ENCODE measurements around the gene CIAO3.
"Not testable (repeated sequence)": the region's sequence is repeated elsewhere in the genome, so short reads cannot be mapped to it uniquely, and the experiment has no call there.

The CIAO3 gene

GRCh38 chr16:740764-741505 is at the start of gene CIAO3:
TSS of gene CIAO3 (minus strand) at chr16:740997. CDS start at chr16:740985, 12 bp downstream.
- peak; percentile 94 for DNase-seq

DNA sequence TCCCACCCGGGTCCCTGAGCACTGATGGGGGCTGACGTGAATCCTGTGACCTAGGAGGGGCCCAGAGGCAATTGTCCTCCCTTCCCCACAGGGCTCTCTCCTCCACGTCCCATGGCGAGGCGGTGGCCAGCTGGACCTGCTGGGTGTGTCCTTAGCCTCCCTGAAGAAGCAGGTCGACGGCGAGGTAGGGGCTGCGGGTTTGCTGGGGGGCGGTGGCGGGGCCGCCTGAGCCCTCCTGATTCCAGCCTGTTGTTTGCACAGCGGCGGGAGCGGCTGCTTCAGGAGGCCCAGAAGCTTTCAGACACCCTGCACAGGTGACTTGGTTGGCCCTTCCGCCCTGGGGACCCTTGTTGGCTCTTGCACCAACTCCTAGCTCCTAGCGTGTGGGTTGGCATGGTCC is 49.3 kb upstream of the CIAO3 start:
- no peak for DNase-seq

- DNase-seq, result no peak
Measured at GRCh38 chr16:789191-789850, 48.5 kb upstream of the CIAO3 start.

DNA sequence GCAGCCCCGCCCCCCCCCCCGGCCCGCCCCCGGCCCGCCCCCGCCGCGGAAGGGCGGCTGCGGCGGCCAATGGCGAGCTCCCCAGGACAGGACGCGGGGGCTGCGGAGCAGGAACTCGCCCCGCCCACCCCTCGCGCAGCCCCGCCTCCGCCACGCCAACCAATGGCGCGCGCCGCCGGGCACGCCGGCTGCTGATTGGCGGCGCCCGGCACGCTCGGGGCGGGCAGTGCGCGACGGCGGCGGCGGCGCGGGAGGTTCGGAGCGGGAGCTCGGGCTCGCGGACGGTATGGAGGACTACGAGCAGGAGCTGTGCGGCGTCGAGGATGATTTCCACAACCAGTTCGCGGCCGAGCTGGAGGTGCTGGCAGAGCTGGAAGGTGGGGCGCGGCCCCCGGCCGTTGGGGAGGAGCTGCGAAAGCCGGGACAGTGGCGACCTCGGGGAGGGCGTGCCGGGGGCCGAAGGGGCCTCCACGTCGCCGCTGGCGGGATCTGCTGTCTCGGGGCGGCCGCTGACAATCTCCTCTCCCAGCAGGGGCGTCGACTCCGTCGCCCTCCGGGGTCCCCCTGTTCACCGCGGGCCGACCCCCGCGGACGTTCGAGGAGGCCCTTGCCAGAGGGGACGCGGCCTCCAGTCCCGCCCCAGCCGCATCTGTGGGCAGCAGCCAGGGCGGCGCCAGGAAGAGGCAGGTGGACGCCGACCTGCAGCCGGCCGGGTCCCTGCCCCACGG is 47.8 kb upstream of the CIAO3 start, which contains the start of gene CHTF18:
TSS of gene CHTF18 (plus strand) at position 222 of the 728 bp plus-strand sequence. CDS start at position 287, 65 bp downstream.
- peak; percentile 93 for DNase-seq

GRCh38 chr16:787978-788398 is 47.2 kb upstream of the CIAO3 start, which contains the start of gene RPUSD1:
TSS of gene RPUSD1 (minus strand) at chr16:788381. CDS start at chr16:787737, 644 bp downstream.
- DNase-seq, result no peak

DNA sequence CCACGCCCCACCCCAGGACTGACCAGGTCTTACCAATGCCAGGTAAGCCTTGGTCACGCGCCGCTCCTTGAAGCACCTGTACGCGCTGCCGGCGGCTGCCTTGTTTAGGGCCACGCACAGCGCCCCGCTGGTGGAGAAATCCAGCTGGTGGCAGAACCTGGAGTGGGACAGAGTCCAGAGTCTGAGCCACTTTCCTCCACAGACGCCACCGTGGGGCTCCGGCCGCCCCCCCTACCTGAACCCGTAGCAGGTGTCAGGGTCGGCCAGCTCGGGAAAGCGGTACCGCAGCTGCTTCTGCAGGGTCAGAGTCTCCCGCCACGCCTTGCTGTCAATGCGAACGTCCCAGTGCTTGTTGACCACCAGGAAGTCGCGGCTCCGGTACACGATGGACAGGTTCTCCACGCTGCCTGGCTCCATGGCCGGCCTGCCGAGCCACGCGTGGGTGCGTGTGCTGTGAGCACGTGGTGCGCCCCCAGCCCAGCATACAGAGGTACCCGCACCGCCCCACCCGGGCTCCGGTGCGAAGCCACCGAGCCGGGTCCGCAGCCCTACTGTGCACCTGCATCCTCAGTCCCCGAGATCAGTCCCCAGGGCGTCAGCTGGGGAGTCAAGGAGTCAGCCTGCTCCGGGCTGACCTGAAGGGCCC is 46.6 kb upstream of the CIAO3 start:
- no peak for DNase-seq

DNA sequence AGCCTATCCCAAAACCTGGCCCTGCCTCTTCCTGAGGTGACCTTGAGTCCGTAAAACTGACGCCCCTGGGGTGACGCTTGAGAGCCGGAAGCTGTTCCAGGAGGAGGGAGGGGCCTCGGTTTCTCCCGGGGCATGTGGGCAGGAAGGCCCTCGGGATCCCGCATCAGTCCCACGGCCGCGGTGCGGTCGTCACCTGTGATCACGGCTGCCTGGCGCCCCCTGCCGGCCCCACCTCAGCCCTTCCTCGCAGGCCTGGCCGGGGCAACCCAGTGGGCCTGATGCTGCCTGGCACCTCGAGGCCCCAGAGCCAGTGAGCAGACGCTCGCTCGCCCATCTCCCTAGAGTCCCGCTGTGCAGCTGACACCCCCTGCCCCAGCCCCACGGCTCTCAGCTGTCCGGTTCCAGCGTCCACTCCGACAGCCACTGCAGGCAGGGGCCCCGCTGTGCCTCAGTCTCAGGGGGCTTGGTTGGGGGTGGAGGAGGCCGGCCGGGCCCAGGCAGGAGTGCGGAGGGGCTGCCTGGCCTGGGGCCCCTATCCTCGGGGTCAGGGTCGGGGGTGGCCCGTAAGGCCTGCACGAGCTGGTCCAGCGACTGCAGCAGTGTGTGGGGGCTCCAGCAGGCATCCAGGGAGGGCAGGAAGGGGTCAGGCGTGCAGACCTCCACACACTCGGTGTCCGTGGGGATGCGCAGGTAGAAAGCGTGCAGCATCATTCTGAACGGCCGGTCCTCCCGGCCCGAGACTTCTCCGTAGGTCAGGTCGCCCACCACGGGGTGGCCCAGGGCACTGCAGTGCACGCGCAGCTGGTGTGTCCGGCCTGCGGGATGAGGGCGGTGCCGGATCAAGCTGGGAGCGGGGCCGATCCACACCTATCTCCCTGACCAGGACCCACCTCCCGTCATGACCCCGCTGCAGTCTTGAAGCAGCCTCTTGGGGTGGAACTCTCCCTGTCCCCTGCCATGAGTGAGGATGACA is 45.1 kb upstream of the CIAO3 start:
- DNase-seq, result peak; percentile 76

DNA sequence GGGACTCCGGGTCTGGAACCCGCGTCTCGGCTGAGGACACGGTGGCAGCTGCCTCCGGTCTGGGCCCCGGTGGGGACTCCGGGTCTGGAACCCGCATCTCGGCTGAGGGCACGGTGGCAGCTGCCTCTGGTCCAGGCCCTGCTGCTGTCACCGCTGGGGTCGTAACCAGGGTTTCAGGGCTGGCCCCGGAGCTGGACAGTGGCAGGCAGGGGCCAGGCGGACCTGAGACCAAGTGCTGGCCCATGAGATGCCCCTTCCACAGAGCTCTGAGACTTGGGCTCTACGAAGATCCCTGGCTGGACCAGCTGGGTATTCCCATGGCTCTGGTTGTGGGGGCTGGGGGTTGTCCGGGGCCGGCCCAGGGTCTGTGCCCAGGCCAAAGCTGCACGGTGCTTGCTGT is 43.6 kb upstream of the CIAO3 start:
- DNase-seq, result no peak

- DNase-seq, result no peak
Measured at GRCh38 chr16:783404-784161, 42.8 kb upstream of the CIAO3 start.

DNA sequence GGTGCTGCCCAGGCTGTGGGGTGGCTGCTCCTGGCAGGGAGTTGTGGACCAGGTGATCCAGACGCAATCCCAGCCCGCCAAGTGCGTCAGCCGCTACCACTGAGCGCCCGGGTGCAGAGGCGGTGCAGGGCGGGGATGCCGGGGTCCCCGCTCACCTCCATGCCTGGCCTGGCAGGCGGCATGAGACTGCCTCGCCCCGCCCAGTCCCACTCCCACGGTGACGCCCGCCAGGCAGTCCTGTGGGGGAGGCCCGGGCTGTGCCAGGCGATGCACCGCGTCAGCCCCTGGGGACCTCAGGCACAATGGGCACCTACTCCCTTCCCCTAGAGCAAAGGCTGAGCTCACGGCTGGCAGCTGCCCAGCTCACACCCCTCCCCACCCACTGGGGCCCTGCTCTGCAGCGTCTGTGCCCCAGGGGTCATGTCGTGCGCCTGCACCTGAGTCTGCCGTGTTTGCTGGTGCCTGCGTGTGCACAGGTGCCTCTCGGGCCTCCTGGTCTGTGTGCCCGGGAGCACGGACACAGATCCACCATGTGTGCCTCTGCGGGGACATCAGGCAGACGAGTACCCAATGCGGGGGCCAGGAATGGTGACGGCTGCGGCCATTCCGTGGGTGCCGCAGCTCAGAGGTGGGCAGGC is 42.1 kb upstream of the CIAO3 start:
- no peak for DNase-seq

GRCh38 chr16:782258-782657 is 41.5 kb upstream of the CIAO3 start:
- no peak for DNase-seq

DNA sequence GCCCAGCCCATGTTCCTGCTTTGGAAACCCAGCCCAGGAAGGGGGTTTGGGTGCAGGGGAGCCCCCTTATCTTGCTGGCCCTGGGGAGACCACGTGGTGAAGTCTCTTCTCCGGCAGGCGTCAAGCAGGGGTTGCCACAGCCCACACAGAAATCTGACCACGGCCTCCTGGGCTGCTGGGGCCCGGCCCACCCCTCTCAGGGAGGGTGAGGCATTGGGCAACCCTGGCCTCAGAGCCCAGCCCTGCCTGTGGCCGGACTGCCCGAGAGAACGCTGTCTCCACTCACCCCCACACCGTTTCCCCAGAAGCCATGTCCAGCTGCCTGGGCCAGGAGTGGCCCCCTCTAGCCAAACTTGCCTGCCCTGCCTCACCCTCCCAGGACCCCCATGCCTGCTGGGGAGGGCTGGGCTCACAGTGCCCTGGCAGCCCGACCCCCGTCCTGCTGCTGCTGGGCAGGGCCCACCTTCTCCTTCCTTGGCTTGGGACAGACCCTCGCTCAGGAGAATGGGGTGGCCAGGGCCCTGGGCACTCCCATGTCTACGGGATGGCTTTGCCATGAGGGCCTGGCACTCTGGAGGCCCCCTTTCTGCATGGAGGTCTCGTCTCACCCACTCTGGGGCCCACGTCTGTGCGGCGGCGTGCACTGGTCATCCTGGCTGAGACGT is 40.7 kb upstream of the CIAO3 start:
- no peak for DNase-seq

DNA sequence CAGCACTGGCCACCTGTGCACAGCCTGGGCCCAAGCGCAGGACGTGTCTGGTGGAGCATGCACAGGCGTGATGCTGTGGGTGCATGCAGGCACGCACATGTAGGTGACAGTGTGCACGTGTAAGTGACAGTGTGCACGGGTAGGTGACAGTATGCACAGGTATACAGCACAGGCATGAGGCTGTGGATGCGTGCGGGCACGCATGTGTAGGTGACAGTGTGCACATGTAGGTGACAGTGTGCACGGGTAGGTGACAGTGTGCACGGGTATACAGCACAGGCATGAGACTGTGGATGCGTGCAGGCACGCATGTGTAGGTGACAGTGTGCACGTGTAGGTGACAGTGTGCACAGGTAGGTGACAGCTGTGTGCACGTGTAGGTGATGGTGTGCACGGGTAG is 39.5 kb upstream of the CIAO3 start:
- no peak for DNase-seq

GRCh38 chr16:779561-779960 is 38.8 kb upstream of the CIAO3 start:
- DNase-seq, result no peak

DNA sequence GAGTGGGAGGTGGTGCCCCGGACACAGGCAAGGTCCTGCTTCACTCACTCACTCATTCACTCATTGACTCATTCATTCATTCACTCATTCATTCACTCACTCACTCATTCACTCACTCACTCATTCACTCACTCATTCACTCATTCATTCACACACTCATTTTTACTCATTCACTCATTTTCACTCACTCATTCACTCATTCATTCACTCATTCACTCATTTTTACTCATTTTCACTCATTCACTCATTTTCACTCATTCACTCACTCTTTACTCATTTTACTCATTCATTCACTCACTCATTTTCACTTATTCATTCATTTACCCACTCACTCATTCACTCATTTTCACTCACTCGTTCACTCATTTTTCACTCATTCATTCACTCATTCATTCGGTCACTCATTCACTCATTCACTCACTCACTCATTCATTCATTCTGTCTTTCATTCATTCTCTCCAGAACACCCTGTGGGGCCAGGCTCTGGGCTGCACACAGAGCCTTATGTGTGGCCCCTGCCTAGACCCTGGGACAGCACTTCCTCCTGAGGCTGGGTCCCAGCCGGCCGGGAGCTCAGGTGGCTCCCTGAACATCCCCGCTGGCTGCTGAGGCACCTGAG is 38.2 kb upstream of the CIAO3 start:
- no peak for DNase-seq

DNA sequence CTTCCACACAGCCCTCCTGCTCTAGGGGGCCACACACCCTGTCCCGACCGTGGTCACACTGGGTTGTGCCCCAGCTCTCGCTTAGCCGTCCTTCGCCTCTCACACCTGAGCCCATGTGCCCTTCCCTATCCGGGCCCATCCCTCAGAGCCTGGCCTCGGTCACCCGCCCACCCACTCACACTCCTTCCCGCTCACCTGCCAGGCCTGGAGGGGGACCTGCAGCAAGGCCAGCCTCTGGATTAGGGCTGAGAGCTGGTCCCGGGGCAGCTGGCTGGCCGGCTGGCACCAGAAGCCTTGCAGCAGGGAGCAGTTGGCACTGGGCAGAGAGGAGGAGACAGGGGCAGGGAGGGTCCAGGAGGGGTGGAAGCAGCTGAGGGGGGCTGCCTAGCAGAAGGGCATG is 37.6 kb upstream of the CIAO3 start:
- no peak for DNase-seq

DNA sequence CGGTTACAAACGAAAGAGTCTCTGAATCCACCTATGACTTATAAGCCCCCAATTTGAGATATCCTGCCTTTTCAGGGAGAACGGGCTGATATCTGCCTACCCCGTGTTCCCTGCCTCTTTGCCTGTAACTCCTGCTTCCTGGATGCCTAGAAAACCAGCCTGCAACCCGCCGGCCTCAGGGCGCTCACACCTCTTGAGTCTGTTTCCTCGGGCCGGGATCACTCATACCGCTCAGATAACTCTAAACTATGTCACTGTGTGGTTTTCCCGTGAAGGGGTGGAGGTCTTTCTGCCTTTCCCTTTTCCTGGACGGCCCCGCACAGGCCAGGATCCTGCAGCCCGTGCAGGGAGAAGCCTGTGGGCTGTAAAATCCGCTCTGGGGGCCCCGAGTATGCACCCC is 37.0 kb upstream of the CIAO3 start:
- no peak for DNase-seq

DNA sequence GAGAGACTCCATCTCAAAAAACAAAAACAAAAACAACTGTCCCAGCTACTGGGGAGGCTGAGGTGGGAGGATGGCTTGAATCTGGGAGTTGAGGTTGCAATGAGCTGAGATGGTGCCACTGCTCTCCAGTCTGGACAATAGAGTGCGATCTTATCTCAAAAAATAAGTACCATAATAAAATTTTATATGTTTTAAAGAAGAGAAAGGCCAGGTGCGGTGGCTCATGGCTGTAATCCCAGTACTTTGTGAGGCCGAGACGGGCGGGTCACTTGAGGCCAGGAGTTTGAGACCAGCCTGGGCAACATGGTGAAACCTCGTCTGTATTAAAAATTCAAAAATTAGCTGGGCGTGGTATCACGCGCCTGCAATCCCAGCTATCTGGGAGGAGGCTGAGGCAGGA is 36.0 kb upstream of the CIAO3 start:
- DNase-seq, result no peak

DNA sequence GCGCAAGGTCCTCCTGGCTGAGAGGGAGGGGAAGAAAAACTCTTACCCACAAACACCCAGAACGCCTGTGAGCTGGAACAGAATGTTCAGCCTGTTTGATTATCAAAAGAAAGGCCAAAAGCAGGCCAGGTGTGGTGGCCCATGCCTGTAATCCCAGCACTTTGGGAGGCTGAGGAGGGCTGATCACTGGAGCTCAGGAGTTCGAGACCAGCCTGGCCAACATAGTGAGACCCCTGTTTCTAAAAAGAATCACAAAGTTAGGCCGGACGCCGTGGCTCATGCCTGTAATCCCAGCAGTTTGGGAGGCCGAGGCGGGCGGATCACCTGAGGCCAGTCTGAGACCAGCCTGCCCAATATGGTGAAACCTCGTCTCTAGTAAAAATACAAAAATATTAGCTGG is 35.5 kb upstream of the CIAO3 start:
- DNase-seq, result not testable (repeated sequence)

Measured in stimulated activated CD4-positive, alpha-beta T cell treated with anti-CD3 and anti-CD28 coated beads, Interleukin-1b, Interleukin-23, amount 100 ng/mL, for 48 hours (primary cell).